ENCODE data around the gene LRRC75A.
"Not testable (repeated sequence)": the region's sequence is repeated elsewhere in the genome, so short reads cannot be mapped to it uniquely, and the experiment has no call there.

Gene LRRC75A

DNA sequence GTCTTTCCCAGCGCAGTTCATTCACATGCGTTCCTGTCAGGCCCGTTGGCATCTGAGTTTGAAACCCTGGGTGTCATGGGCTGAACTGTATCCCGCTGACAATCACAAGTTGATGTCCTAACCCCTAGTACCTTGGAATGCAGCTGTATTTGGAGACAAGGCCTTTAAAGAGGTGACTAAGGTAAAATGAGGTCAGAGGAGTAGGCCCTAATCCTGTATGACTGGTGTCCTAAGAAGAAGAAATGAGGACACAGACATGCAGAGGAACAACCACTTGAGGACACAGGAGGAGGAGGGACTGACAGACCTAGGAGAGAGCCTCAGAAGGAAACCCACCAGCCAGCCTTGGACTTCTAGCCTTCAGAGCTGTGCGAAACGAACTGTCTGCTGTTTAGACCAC is 43.5 kb downstream of the LRRC75A start:
- DNase-seq = no peak

DNA sequence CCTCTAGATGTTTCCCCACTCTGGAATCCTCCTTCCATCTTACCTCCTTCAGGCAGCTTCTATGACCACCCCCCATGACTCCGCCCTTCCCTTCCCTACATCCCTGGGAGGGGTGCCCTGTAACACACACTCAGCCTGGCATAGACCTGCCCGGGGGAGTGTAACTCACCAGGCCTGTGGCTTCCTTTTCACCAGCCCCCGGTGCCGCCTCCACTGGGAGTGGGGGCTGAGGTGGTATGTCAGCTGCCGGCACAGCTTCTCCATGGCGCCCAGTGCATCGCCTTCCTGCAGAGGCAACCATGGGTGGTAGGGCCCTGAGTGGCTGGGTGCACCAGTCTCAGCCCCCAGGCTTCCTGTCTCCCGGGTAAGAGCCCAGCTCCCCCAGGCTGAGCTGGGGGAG is 44.3 kb downstream of the LRRC75A start:
- no peak for DNase-seq

- DNase-seq = no peak
These were observed 45.5 kb downstream of the LRRC75A start for GRCh38 chr17:16446338-16446983.

DNA sequence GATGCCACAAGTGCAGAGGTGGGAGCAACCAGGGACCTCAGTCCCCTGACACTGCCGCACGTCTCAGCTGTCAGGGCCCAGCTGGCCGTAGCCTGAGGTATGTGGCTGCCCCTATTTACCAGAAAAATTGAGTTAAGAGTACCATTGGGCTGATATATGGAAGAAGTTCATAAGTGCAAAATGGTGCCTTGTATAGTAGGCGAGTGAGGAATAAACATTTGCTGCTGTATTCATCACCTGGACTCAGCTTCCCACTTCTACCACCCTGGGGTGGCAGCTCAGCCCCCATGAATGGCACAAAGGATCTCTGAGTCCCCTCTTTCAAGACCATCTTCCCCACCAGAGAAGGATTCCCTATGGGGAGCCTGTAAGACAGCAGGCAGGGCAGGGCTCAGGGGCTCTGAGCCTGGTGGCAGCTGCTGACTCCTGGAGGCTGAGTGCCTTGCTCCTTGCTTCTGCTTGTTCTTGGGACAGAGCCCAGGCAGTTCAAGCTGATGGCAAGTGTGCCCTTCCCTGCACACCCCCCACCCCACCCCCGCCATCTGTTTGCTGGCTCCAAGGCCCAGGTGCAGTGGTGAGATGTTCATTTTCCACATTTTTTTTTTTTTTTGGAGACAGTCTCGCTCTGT is 47.6 kb downstream of the LRRC75A start:
- peak in 1 of 2 experiments; percentile 80 for DNase-seq

- no peak for DNase-seq
These were observed 48.3 kb downstream of the LRRC75A start for GRCh38 chr17:16443511-16444257.

GRCh38 chr17:16442594-16443510 is 49.1 kb downstream of the LRRC75A start:
- DNase-seq = no peak

DNA sequence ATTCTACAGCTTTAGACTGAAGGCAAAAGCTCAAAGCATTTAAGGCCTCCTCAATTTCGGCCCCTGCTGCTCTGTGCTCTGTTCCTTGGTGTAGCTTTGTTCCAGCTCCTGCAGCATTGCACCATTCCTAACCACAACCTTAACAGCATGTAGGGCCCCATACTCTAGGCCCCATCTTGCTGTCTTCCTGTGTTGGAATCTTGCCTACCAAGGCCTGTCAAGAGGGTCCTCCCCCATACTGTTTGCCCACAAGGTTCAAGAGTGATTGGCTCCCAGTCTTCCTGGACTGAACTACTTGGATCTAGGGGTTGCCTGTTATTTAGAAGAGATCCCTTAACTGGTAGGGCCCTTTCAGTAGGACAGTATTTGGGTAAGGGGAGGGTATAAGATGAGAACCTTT is 49.9 kb downstream of the LRRC75A start:
- no peak for DNase-seq

DNA sequence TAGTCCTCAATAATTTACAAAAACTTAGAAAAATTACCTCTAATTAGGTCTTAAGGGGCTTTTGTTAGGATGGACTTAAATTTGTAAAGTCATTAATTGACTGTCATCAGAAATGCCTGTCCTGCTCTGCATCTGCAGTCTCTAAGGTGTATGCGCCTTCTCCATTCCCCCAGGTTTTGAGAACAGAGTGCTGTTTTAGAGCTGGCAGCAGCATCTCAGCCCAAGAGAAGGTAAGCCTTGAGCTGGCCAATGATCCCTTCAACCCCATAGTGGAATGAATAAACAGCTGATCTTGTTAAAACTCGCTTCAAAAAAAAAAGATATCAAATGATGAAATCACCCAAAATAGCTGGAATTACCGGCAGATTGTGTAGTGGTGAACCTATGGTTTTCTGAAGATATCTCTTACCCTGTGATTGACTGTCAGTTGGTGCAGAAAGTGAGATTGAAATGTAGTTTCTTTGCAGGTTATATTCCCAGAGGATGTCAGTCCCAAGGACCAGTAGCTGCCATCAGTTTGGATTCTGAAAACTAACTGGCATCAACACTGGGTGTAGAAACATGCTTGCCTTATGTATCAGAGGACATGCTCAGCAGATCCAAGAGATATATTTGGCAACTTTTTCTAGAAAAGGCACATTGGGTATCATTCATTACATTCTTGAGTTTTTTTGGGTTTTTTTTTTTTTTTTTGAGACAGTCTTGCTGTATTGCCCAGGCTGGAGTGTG is 50.9 kb downstream of the LRRC75A start:
- DNase-seq = no peak

DNA sequence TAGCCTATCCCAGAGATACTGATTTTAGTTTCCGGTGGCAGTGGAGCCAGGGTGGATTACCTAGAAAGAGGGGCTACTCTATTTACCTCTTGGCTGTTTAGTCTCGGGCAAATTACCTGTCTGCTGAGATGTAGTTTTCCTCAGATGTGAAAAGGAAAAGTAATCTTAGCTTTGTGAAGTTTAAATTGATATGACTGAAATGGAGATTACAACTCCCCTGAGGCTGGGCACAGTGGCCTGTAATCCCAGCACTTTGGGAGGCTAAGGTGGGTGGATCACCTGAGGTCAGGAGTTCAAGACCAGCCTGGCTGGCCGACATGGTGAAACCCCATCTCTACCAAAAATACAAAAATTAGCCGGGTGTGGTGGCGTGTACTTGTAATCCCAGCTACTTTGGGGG is 51.6 kb downstream of the LRRC75A start:
- not testable (repeated sequence) for DNase-seq

- no peak for DNase-seq
These were observed 52.1 kb downstream of the LRRC75A start for GRCh38 chr17:16439811-16440351.

DNA sequence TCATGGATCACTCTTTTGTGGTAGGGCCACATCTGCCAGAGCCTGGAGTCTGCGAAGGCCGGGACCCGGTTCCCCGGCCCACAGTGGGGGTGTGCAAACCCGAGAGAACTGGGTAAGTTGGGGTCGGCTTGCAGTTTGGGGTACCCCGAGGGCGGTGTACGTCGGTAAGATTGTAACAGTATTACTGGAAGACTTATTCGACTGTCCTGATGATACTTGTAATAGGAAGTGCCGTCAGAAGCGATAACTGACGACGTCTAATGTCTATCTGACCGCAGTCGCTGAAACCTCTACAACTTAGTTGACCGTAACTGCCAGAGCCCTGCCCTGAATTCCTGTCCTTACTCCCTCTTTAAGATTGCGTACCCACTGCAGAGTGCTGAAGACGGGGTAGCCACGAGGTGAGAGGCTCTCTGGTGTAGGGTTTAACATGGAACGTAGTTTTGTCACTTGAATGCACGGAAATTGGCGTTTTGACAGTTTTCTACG is 52.6 kb downstream of the LRRC75A start:
- DNase-seq = no peak

- DNase-seq = peak; percentile 97 to 98
These were observed 53.3 kb downstream of the LRRC75A start for GRCh38 chr17:16438557-16439302.

GRCh38 chr17:16438173-16438556 is 53.8 kb downstream of the LRRC75A start:
- DNase-seq = no peak

DNA sequence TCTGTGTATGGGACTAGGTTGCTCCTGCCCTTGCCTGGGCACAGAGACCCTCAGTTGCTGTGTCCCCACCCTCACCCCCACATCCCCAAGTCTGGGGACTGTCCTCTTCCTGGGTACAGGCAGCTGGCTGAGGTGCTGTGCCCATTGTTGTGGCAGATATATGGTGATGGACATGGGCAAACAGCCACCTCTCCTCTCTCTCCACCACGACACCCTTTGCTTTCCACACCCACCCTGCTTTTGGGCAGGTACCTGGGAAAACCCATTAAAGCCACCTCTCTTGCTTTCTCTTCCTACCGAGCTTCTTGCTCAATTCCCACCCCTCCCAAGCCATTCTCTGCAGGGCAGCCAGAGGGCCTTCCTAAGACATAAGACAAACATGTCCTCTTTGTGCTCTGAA is 54.9 kb downstream of the LRRC75A start:
- DNase-seq = no peak

DNA sequence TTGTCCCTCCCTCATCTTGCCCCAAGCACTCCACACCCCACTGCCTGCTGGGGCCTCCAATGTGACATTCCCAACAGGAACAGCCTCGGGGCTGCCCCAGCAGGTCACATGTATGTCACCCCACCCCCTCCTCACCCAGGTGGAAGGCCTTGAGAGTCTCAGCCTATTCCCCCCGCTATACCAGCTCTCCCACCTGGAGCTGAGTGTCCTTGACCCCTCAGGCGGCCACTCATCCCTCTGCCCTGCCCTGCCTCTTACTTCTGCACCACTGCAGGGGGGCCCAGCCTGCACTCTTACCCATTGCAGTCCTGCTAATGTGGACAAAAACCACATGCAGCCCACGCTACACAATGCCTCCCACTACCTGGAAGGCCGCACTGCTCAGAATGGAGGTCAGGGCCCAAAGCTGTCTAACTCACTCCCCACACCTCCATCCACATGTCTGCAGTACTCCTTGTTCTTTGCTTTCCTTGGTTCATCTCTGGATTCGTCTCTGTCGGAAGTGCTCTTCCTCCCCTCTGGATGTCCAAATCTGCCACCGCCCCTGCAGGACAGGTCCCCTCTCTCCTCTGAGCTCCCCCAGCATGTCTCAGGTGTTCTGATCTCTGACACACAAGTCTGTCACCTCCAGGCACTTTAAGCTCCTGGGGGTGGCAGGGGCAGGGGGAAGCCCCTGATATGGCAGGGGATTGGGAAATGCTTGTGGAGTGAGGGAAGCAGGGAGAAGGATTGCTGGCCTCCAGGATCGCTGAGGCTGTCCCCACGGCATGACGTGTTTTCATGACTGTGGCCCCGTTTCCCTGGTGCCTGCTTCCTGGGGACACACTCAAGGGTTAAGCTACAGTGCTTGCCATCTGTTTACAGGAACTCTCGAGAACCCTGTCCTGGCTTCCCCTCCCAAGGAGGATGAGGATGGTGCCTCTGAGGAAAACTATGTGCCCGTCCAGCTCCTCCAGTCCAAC is 55.8 kb downstream of the LRRC75A start:
- DNase-seq = no peak

- DNase-seq = no peak
These were observed 57.3 kb downstream of the LRRC75A start for GRCh38 chr17:16434662-16435061.

GRCh38 chr17:16433514-16433913 is 58.5 kb downstream of the LRRC75A start:
- DNase-seq = no peak

DNA sequence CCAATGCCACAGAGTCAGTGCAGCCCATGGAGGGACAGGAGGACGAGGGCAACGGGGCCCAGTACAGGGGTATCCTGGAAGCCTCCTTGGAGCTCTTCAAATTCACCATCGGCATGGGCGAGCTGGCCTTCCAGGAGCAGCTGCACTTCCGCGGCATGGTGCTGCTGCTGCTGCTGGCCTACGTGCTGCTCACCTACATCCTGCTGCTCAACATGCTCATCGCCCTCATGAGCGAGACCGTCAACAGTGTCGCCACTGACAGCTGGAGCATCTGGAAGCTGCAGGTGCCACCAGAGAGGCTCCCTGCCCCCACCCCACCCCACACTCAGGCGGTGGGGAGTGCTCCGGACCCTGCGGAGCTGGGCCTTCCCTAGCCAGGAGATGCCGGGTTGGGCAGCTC is 60.0 kb downstream of the LRRC75A start:
- DNase-seq = no peak

DNA sequence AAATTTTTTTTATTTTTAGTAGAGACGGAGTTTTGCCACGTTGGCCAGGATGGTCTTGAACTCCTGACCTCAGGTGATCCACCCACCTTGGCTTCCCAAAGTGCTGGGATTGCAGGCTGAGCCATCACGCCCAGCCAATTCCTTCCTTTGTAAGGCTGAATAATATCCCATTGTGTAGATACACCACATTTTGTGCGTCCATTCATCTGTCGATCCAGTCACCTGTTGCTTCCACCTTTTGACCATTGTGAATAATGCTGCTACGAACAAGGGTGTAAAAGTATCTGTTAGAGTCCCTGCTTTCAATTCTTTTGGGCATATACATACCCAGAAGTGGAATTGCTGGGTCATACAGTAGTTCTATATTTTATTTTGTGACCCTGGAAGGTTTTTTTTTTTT is 61.3 kb downstream of the LRRC75A start:
- no peak for DNase-seq

DNA sequence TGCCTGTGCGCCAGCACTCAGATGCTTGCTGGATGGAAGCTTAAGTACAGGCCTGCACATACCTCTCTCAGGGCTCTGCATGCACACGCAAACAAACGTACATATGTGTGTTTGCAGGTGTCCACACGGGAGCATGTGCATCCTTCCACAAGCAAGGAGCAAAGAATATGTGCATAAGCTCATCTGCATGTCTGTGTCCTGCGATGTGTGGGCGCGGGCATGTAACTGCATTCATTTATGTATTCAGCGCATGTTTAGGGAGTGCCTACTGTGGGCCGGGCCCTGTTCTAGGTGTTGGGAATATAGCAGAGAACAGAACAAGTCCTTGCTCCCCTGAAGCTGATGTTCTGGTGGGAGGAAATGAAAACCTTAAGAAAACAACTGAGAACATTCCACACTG is 62.9 kb downstream of the LRRC75A start:
- DNase-seq = no peak
